ENCODE measurements around the gene TCF20. TPM values are rescaled to one million over a fixed set of nuclear protein-coding genes. Genes with fewer than 3 reads are reported as not detected.

TCF20 gene
- polyA plus RNA-seq, 1 of the 3 experiments (the other 2 are of a cell fraction) = 8.5 TPM

GRCh38 chr22:42291287-42291686, 20.8 kb upstream of the TCF20 start:
- no peaks in the 10 kb centered on the region for H3K79me2 ChIP-seq (ENCODE audit: insufficient read depth)

More at GRCh38 chr22:42291287-42291686, 20.8 kb upstream of the TCF20 start:
- peaks cover 0 to 10% of the 10 kb centered on the region in 2 experiments; a peak in 1 of 4 replicates for H3K4me1 ChIP-seq (ENCODE audit: control insufficient read depth in 1 of 2, insufficient read depth in 2 of 2, low read depth in 1 of 2, low read length in 1 of 2)
- H3F3A ChIP-seq (replicated peaks; ENCODE audit: insufficient read depth) = no peaks in the 10 kb centered on the region
- H3K9me3 ChIP-seq = no peaks in the 10 kb centered on the region
- 80% methylated on average over 1 of the region's 6 CpGs for WGBS (ENCODE audit: low lambda C conversion rate)
- DNase-seq = no peak
- H3K27me3 ChIP-seq (ENCODE audit: insufficient read depth) = no peaks in the 10 kb centered on the region
- no peak overlapping the region for H3K9ac ChIP-seq
- H3K27ac ChIP-seq (ENCODE audit: low read depth in 2 of 2, low read length in 1 of 2) = no peak overlapping the region
- TF ChIP-seq CTCF (IDR thresholded peaks at IDR 0.05) (no peak), RFX5 (IDR thresholded peaks at IDR 0.05; ENCODE audit: low read length) (no peak), FOXM1 (IDR thresholded peaks at IDR 0.05; ENCODE audit: low read depth) (no peak), PBX3 (IDR thresholded peaks at IDR 0.05) (no peak), TEAD4 (IDR thresholded peaks at IDR 0.05; ENCODE audit: borderline replicate concordance, insufficient read depth) (no peak), USF2 (IDR thresholded peaks at IDR 0.05; ENCODE audit: borderline replicate concordance, low read depth, low read length) (no peak), MXI1 (IDR thresholded peaks at IDR 0.05; ENCODE audit: low read depth, low read length) (no peak)
- H3K4me3 ChIP-seq (ENCODE audit: low read depth in 2 of 2, low read length in 1 of 2) = no peak overlapping the region
- ChIA-PET POLR2A (no interaction called here), CTCF (no interaction called here)
- H4K20me1 ChIP-seq (ENCODE audit: insufficient read depth) = 0 out of 2 replicates have a peak, but pooled peaks cover 4% of the 10 kb centered on the region
- H3K36me3 ChIP-seq (replicated peaks in 1 of 2; ENCODE audit: control insufficient read depth in 1 of 2, insufficient read depth in 2 of 2, low read length in 1 of 2) = no peaks in the 10 kb centered on the region
- H3K9me2 ChIP-seq = no peaks in the 10 kb centered on the region
- H3K4me2 ChIP-seq = no peak overlapping the region
- no peak overlapping the region for H2AFZ ChIP-seq (ENCODE audit: low read depth)

All from SK-N-SH (cell line).